Fibroblast of lung (primary cell): ENCODE results near the gene ABCA4. TPM values are rescaled to one million over a fixed set of nuclear protein-coding genes. Genes with fewer than 3 reads are reported as not detected.
A peak's percentile ranks its signal among the peaks of the same experiment; 100 is the strongest.

Source experiments
- DNase-seq, 2 donors: peaks; one replicate each; pipeline versions ENCODE4 v3.0.0 to v3.0.0-alpha.2; 2010; ENCODE audit warnings: low read depth in 2 of 2
- H2AFZ ChIP-seq: 2 replicates; pipeline ENCODE4 v1.5.1; 2012; ENCODE audit warnings: low read length, control low read depth, inconsistent platforms
- H3K27ac ChIP-seq: 2 replicates; pipeline ENCODE4 v1.5.1; 2011; ENCODE audit warnings: low read length, control low read depth; ENCODE audit not compliant: insufficient read depth
- H3K27me3 ChIP-seq: 2 replicates; pipeline ENCODE4 v1.5.1; 2011; ENCODE audit warnings: mild to moderate bottlenecking, low read length; ENCODE audit not compliant: control insufficient read depth, insufficient read depth
- H3K36me3 ChIP-seq: 2 replicates; pipeline ENCODE4 v1.5.1; 2011; ENCODE audit warnings: low read length; ENCODE audit not compliant: control insufficient read depth, insufficient read depth
- H3K4me1 ChIP-seq: 2 replicates; pipeline ENCODE4 v1.5.1; 2011; ENCODE audit warnings: low read length; ENCODE audit not compliant: control insufficient read depth, insufficient read depth; ENCODE audit errors: extremely low read depth
- H3K4me2 ChIP-seq: 2 replicates; pipeline ENCODE4 v1.5.1; 2011; ENCODE audit warnings: low read length, control low read depth; ENCODE audit not compliant: insufficient read depth; ENCODE audit errors: extremely low read depth
- H3K4me3 ChIP-seq, 4 experiments: fragments of 200-600 bp in 1 of 4; sonication (generic) in 1 of 4; replicated peaks in 1 of 4; 2 replicates each; pipeline ENCODE4 v1.5.1; 2011 to 2016; ENCODE audit warnings: low read length in 4 of 4, low read depth in 3 of 4, mild to moderate bottlenecking in 3 of 4, control low read depth in 2 of 4, inconsistent platforms in 1 of 4, mixed read lengths in 1 of 4; ENCODE audit not compliant: insufficient read depth in 1 of 4; ENCODE audit errors: control extremely low read depth in 1 of 4
- H3K79me2 ChIP-seq: 2 replicates; pipeline ENCODE4 v1.5.1; 2012; ENCODE audit warnings: mild to moderate bottlenecking, low read length, inconsistent platforms; ENCODE audit not compliant: control insufficient read depth, insufficient read depth
- H3K9ac ChIP-seq: 2 replicates; pipeline ENCODE4 v1.5.1; 2011; ENCODE audit warnings: mild to moderate bottlenecking, low read length, control low read depth; ENCODE audit not compliant: insufficient read depth
- H3K9me3 ChIP-seq: 2 replicates; pipeline ENCODE4 v1.5.1; 2012; ENCODE audit warnings: low read depth, low read length; ENCODE audit not compliant: control insufficient read depth, insufficient read depth
- H4K20me1 ChIP-seq: 2 replicates; pipeline ENCODE4 v1.5.1; 2011; ENCODE audit warnings: low read length; ENCODE audit not compliant: control insufficient read depth, insufficient read depth; ENCODE audit errors: extremely low read depth
- EZH2 ChIP-seq: IDR thresholded peaks from 2 replicates; pipeline ENCODE4 v1.5.1; 2012; ENCODE audit warnings: low read length, control low read depth, mild to moderate bottlenecking; ENCODE audit errors: missing control alignments
- polyA plus RNA-seq, 2 donors: library from polyadenylated mRNA; depleted of rRNA in 1 of 2; stranded (reverse) in 1 of 2; unstranded in 1 of 2; fragments of >200 nt; gene quantifications; 2 replicates each; pipeline ENCODE4 v1.2.1, GENCODE V29; 2011 to 2012; ENCODE audit warnings: missing spikeins in 1 of 2
- total RNA-seq: library from RNA; depleted of rRNA; stranded (reverse); fragments of >200 nt; gene quantifications from 2 replicates; pipeline ENCODE4 v1.2.1, GENCODE V29; 2014
- TF ChIP-seq, protein P1 (sequence below), 2 donors: IDR thresholded peaks in 1 of 2; conservative IDR thresholded peaks in 1 of 2; 1 replicate in 1 of 2; 2 replicates in 1 of 2; pipeline ENCODE4 v1.5.1; 2011 to 2012; ENCODE audit warnings: low read length in 2 of 2, control low read depth in 1 of 2, inconsistent platforms in 1 of 2, low read depth in 1 of 2, mild to moderate bottlenecking in 1 of 2

ABCA4 gene
- total and polyA plus RNA-seq, 2 donors (not counting 1 experiment from before 2014, with no cell fraction given): 0.07 to 0.33 TPM

DNA sequence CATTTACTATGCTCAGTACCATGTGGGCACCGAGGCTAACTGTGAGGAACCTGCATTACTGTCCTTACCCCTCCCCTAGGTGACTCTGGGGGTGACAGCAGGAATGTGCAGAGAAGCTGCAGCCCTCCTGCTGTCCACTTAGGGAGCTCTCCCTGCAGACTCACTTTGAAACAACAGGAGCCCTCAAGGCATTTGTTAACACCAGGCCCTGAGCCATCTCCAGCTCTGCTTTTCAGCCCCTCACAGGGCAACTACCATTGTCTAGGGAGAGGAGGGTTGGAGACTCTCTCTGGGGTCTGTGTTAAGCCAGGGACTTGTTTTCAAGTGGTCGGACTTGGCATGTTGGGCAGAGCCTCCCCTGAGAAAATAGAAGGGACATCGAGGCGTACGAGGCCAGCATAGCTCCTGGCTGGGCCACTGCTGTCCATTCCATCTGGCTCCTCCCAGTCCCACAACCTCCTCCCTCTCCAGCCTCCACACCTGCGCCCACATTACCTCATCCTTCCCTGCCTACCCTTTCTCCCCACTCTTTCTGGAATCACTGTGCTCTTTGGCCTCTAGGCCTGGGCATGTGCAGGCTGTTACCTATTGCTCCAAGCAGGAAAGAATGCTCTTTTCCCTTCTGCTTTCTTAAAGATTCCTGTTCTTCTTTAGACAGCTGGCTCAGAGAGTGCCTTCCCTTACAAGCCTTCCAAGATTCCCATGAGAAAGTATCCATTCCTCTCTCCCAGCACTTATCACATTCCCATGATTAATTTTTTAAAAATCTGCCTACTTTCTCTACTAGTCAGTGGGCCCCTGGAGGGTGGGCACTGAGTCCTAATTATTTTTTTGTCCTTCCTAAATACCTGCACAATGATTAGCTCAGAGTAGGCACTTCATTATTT, 109.0 kb downstream of the ABCA4 start:
- H3K36me3 ChIP-seq: no peaks in the 10 kb centered on the region
- H3K27ac ChIP-seq: no peak overlapping the region
- no peak overlapping the region for H2AFZ ChIP-seq
- peak in 1 of 2 donors; percentile 58 for DNase-seq
- no peaks in the 10 kb centered on the region for H3K27me3 ChIP-seq
- TF ChIP-seq, protein P1, sequence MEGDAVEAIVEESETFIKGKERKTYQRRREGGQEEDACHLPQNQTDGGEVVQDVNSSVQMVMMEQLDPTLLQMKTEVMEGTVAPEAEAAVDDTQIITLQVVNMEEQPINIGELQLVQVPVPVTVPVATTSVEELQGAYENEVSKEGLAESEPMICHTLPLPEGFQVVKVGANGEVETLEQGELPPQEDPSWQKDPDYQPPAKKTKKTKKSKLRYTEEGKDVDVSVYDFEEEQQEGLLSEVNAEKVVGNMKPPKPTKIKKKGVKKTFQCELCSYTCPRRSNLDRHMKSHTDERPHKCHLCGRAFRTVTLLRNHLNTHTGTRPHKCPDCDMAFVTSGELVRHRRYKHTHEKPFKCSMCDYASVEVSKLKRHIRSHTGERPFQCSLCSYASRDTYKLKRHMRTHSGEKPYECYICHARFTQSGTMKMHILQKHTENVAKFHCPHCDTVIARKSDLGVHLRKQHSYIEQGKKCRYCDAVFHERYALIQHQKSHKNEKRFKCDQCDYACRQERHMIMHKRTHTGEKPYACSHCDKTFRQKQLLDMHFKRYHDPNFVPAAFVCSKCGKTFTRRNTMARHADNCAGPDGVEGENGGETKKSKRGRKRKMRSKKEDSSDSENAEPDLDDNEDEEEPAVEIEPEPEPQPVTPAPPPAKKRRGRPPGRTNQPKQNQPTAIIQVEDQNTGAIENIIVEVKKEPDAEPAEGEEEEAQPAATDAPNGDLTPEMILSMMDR (conservative IDR thresholded peaks at IDR 0.05 in 1 of 2, IDR thresholded peaks at IDR 0.05 in 1 of 2; ENCODE audit: low read depth in 1 of 2, low read length in 2 of 2): no peak
- no peak for TF ChIP-seq EZH2
- H3K9me3 ChIP-seq: no peaks in the 10 kb centered on the region
- H3K4me3 ChIP-seq: no peak overlapping the region
- H3K4me1 ChIP-seq: no peaks in the 10 kb centered on the region
- no peaks in the 10 kb centered on the region for H3K79me2 ChIP-seq
- no peak overlapping the region for H3K4me2 ChIP-seq
- no peak overlapping the region for H3K9ac ChIP-seq
- no peaks in the 10 kb centered on the region for H4K20me1 ChIP-seq

GRCh38 chr1:94011129-94011528, 109.8 kb downstream of the ABCA4 start:
- Histone ChIP-seq H3K27ac (no peak overlapping the region), H3K79me2 (no peaks in the 10 kb centered on the region), H4K20me1 (no peaks in the 10 kb centered on the region), H3K27me3 (no peaks in the 10 kb centered on the region), H2AFZ (no peak overlapping the region), H3K4me1 (no peaks in the 10 kb centered on the region), H3K36me3 (no peaks in the 10 kb centered on the region), H3K4me2 (no peak overlapping the region), H3K9ac (no peak overlapping the region), H3K4me3 (no peak overlapping the region), H3K9me3 (no peaks in the 10 kb centered on the region)
- TF ChIP-seq, protein P1 (conservative IDR thresholded peaks at IDR 0.05 in 1 of 2, IDR thresholded peaks at IDR 0.05 in 1 of 2; ENCODE audit: low read depth in 1 of 2, low read length in 2 of 2): no peak
- TF ChIP-seq EZH2: no peak
- DNase-seq: no peak

GRCh38 chr1:94009304-94009703, 111.6 kb downstream of the ABCA4 start:
- DNase-seq: peak in 1 of 2 donors; percentile 56
- TF ChIP-seq, protein P1 (conservative IDR thresholded peaks at IDR 0.05 in 1 of 2, IDR thresholded peaks at IDR 0.05 in 1 of 2; ENCODE audit: low read depth in 1 of 2, low read length in 2 of 2): no peak
- no peak overlapping the region for H3K9ac ChIP-seq
- no peaks in the 10 kb centered on the region for H3K4me1 ChIP-seq
- no peaks in the 10 kb centered on the region for H4K20me1 ChIP-seq
- no peaks in the 10 kb centered on the region for H3K79me2 ChIP-seq
- no peaks in the 10 kb centered on the region for H3K36me3 ChIP-seq
- no peak overlapping the region for H3K4me2 ChIP-seq
- no peak overlapping the region for H3K27ac ChIP-seq
- no peaks in the 10 kb centered on the region for H3K9me3 ChIP-seq
- no peak overlapping the region for H3K4me3 ChIP-seq
- no peaks in the 10 kb centered on the region for H3K27me3 ChIP-seq
- H2AFZ ChIP-seq: no peak overlapping the region
